HG03521 (cell line): ENCODE measurements around the gene LIG1.

Experiments used
- ATAC-seq: cut with Tn5 transposase; IDR thresholded peaks from one replicate; pipeline ENCODE4 v1.9.1; 2021; ENCODE audit warnings: mild to moderate bottlenecking, moderate library complexity; ENCODE audit not compliant: unreplicated experiment

The LIG1 gene

DNA sequence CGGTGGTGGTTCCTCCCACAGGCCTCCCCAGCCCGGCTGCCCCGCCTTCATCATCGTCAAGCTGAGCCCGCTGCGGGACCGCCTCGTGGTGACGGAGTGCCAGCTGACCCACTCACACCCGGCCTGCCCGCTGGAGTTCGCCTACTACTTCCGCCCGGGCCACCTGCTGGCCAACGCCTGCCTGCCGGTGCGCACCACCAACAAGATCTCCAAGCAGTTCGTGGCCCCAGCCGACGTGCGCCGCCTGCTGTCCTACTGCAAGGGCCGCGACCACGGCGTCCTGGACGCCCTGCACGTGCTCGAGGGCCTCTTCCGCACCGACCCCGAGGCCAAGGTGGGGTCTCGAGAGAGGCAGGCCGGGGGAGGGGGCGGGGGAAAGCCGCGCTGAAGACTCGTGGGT, 12.3 kb upstream of the LIG1 start:
- ATAC-seq = no peak

- ATAC-seq = no peak
These were observed 11.4 kb upstream of the LIG1 start for GRCh38 chr19:48181505-48181904.

DNA sequence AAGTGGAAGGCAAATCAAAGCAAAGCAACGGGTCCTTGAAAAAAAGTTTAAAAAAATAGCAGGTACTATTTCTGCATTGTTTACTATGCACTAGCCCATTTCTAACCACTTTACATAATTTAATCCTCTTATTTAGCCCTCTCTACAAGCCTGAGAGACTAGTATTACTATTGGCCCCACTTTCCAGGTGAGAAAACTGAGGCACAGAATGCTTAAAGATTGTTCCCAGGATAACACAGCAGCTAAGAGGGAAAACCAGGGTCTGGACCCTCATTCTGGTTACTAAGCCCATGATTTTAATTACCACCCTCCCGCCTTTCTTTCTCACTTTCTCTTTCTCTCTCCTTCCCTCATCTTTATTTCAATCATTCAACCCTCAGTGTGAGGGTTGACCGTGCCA, 6.1 kb upstream of the LIG1 start:
- ATAC-seq = no peak

GRCh38 chr19:48175578-48175977, 5.4 kb upstream of the LIG1 start:
- no peak for ATAC-seq

DNA sequence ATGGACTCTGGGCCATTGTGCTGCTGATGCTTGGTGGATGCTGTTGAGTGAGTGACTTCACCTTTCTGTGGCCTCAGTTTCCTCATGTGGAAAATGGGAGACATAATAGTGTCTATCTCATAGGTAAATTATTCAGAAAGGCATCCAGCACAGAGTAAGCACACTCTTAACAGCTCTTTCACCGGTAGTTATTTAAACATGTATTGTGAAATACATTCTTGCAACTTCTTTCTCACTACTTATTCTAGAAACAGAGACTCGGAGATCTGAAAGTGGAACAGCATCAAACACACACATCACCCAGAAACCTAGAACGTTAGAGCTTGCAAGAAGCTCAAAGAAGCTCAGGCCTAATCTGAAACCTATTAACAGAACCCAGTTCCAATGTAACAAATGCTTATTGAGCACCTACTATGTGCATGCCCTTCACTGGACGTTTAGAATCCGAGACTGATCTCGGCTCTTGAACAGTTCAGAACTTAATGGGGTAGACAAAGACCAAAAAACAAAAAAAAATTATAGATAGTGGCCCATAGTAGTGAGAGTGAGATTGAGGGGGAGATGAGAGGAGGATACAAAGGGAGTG, 4.4 kb upstream of the LIG1 start:
- ATAC-seq = no peak

- ATAC-seq = no peak
These were observed 1.6 kb upstream of the LIG1 start for GRCh38 chr19:48171710-48172109.

DNA sequence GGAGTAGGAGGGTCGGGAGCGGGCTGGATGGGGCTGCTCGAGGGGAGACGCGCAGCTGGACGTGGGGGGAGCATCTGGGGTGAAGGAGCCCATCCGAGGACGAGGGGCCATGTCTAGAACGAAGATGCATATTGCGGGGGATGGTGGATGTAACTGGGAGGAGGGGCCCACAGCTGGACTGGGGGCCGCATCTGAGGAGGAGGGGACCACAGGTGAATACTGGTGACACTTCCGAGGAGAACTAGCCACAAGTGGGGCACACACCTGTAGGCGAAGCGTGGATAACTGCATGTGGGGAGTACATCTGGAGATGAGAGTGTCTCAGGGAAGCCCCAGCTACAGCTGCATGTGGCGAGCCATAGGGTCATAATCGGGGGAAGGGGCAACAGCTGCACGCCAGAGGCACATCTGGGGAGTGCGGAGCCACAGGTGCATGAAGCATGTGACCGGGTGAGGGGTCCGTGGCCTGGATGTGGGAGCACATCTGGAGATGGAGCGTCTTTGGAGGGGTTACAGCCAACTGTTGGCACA, 738 bp upstream of the LIG1 start:
- no peak for ATAC-seq

GRCh38 chr19:48169578-48169938, 586 bp downstream of the LIG1 start:
- ATAC-seq = peak; percentile 26

- no peak for ATAC-seq
These were observed 1.5 kb downstream of the LIG1 start for GRCh38 chr19:48168689-48169088.

DNA sequence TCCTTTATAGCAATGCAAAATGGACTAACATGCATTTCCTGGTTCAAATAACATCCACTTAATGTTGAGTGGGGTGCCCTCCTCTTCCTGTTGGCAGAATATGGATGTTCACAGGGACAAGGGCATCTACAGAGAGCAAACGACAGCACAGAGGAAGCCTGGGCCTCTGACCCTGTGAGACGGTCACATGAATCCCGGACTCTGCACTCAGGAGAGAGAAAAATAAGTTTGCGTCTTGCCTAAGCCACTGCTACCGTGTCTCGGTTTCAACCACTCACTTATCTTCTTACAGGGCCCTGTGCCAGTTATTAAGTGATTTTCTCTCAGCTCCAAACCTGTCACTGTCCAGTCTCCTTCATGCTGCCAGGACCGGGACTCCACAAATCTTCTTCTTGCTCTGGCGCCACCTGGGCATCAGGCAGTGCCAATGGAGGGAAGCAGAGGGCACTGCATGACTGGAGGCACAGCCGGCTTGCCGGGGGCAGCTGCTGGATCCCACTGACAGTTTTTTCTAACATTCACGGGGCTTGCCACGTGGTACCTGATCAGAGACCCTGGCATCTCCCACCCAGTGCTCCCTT, 11.8 kb downstream of the LIG1 start:
- no peak for ATAC-seq

- ATAC-seq = no peak
These were observed 16.1 kb downstream of the LIG1 start for GRCh38 chr19:48154003-48154402.

GRCh38 chr19:48152551-48152950, 17.6 kb downstream of the LIG1 start:
- ATAC-seq = no peak

- ATAC-seq = no peak
These were observed 20.7 kb downstream of the LIG1 start for GRCh38 chr19:48149430-48149829.

GRCh38 chr19:48148576-48148975, 21.6 kb downstream of the LIG1 start:
- ATAC-seq = no peak

DNA sequence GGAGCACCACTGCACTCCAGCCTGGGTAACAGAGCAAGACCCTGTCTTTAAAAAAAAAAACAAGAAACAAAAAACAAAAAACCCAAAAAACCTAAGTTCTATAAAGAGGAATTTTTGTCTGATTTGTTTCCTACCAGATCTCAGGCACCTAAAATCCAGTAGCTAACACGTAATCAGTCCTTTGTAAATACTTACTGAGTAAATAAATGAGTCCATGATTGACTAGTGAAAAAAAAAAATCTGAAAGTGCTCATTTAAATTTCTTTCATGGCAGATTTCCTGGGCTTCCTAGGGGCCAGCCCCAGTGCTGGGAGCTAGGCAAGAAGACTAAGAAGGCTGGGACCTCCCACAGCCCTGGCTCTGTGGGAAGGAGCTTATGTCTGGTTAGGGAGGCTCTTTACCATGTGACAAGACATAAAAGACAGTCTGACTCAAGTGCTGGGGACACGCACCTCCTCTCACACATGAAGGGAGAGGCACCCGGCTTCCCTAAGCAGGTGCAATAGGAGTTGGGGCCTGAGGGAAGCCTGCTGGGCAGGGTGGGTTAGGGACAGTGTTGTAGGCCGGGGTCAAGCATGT, 22.5 kb downstream of the LIG1 start:
- ATAC-seq = no peak

GRCh38 chr19:48139053-48139452, 31.1 kb downstream of the LIG1 start:
- no peak for ATAC-seq

GRCh38 chr19:48137411-48137810, 32.7 kb downstream of the LIG1 start:
- ATAC-seq = no peak

DNA sequence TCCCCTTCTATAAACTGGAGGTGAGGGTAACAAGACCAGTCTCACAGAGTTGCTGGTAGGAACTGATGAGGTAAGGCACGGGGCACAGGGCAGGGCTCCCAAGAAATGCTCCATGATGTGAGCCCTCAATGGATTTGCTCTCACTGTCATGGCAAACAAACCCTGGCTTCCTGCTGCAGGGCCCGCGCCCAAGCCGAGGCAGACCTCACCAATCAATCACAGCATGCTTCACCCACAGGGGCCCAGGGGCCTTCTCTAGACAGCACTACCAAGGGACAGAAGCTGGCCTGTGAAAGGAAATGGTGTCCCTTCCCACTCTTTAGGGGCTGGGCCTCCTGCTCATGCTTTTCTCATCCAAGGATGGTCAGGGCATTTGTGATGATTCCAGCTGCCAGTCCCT, 33.6 kb downstream of the LIG1 start:
- no peak for ATAC-seq

- no peak for ATAC-seq
These were observed 34.7 kb downstream of the LIG1 start for GRCh38 chr19:48135411-48135810.

- ATAC-seq = no peak
These were observed 37.0 kb downstream of the LIG1 start for GRCh38 chr19:48133094-48133493.

DNA sequence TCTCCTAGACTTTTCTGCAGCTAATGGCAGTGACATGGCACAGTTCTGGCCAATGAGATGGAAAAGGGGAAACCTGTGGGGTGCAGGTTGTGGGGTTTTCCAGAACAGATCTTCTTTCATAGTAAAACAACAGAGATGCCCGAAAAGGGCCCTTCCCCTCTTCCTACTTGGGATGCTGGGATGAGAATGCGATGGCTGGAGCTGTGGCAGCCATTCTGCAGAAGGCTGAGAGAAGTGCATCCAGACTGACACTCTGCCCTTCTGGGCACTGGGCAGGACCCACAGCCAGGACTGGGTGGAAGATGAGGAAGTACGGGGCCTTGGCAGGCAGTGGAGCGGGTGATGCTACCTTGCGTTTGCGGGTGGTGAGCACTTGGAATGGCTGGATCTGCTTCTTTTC, 42.6 kb downstream of the LIG1 start:
- no peak for ATAC-seq

DNA sequence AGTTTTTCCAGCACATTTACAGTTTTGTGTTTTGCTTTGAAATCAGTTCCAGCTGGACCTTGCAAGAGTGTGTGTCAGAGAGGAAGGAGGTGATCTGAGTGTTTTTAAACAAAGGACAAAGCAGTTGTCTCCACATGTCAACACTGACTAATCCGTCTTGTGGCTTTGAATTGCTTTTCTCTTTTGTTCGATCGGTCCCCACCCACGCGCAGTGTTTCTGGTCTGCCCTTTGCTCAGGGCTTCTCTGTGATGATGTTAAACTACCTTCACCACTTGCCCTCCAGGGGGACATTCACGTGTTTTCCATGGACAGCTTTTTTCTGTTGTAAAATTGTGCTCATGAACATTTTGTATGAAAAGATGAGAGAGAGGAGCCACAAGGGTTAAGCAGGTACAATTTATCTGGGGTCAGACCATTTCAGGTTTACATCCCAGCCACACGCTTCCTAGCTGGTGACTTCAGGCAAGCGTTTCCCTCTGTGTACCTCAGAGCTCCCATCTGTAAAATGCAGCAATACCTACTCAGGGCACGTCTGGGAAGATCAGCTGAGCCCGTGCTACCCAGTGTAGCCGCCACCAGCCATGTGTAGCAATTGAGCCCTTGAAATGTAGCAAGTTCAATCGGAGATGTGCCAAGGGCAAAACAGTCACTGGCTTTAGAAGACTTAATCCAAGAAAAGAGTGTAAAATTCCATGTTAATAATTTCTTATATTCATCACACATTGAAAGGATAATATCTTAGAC, 46.1 kb downstream of the LIG1 start:
- no peak for ATAC-seq
